KG1 (cell line): ENCODE measurements around the gene REPS2.

Source experiments
- DNase-seq: peaks from one replicate; lab custom pipeline; 2025; lab: John Stamatoyannopoulos, UW

REPS2 gene

DNA sequence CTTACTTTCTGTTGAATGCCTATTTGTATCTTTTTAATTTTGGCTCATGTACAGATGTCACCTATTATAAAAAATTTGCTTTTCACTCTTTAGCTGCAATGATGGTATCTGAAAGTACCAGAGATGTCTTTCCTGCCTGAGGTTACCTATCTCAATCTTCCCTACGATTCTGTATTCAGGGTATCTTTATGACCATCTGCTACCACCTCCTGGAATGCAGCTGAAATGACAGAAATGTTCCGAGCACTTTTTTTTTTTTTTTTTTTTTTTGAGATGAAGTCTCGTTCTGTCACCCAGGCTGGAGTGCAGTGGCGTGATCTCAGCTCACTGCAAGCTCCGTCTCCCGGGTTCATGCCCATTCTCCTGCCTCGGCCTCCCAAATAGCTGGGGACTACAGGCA, 136.4 kb downstream of the REPS2 start:
- peak; percentile 0 for DNase-seq

DNA sequence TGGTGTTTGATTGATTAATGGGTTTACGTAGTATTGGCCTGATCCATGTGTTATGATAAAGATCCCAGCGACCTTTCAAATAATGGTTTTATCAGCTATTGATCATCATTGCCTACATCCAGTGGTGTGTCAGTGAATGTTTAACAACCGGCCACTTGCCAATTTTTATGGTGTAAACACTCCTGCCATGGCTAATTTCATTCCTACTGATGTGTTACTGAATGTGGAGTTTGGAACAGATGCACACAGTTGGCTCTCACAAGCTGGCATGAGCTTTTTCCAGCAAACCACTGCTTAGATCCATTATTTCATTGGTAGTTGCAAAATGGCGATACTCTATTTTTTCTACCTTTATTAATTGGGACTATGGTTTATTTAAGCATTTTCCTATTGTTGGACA, 139.9 kb downstream of the REPS2 start:
- DNase-seq, result no peak

DNA sequence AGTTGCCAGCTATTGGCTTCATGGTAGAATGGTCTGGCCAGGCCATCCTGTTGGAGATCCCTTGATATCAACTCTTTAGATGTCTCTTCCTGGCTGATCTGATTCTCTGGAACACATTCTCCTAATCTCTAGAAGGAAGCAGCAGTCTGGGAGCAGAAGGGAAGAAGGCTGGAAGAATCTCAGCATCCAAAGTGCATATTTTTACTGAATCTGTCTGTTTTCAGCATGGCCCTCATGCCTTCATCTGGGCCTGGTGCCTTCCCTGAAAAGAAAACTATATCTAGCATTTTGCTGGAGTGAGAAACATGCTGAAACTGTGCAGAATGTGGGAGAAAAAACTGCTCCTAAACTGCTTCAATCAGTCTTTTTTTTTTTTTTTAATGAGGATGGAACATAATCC, 148.7 kb downstream of the REPS2 start:
- no peak for DNase-seq

DNA sequence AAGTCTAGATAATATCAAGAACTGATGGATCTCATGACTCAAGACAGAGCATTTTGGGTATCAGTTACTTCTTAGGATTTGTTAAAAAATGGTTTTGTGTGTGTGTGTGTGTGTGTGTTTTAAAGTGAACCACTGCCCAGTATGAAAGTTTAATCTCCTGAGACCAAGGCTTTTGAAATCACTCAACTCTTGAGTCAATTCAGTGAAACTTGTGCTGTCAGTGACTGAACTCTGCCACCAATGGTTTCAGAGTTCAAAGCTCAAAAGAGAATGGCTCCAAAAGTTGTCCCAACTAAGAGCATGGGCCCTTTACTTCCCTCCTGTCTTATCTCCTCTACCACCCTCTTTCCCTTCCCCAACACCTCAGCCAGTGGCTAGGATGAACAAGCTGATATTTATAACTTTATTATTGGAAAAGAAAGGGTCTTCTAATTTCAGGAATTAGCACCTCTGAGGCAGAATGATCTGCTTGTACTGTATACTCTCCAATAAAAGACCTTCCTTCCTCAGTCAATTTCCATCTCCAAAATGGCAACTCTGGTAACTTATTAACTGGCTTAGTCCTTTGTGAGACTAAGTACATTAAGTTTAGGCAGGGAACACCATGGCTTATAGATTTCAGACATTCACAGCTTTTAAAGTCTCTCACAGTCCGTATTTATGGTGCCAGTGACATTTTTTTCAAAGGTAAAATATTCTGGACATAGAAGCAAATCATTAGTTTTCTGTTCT, 152.2 kb downstream of the REPS2 start:
- no peak for DNase-seq

DNA sequence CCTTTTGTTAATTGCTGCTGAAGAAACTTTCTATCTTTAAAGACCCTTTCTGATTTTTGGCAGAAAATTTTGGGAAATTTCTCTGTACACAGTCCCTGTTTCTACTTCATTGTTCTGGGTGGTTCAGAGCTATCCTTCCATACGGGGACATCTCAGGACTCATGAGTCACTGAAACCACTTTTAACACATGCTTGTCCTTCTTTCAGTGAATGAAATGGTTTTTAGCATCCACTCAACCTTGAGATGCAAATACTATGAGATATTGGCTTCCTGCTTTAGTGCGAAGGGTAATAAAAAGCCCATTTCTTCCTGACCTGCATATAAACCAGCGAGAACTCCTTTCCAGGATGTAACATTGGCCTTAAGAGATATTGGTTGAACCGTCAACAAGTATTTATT, 158.0 kb downstream of the REPS2 start:
- no peak for DNase-seq

DNA sequence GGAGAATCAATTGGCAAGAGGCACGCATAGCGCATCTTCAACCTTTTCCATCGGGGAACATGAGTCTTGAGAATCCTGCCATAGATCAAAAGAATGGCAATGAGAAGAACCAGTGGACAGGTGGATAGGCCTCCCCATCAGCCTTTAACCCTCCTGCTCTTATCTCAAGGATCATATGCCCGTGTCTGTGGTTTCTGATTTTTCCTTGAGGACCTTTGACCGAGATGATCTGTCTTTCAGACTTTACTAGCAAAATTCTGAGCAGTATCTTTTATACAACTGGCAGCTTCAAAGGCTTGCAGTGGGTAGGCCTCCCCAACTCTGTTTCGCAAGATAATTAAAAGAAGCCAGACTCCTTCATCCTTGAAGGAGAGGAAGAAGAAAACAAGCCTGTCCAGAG, 174.4 kb downstream of the REPS2 start:
- DNase-seq, result no peak

DNA sequence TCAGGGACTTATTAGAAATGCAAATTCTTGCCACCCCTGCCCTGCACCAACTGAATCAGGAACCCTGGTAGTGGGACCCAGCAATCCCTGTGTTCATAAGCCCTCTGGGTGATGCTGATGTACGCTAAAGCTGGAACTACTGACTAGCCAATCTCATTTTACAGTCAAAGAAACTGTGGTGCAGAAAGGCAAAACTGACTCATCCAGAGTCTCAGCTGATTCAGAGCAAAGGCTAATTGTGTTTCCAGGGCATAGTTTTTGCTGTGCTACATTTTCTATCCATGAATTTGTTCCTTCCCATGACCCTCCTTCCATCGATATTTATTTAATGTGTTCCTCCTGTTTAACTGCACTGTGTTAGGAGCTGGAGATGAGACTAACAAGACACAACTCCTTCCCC, 207.5 kb downstream of the REPS2 start:
- DNase-seq, result no peak

DNA sequence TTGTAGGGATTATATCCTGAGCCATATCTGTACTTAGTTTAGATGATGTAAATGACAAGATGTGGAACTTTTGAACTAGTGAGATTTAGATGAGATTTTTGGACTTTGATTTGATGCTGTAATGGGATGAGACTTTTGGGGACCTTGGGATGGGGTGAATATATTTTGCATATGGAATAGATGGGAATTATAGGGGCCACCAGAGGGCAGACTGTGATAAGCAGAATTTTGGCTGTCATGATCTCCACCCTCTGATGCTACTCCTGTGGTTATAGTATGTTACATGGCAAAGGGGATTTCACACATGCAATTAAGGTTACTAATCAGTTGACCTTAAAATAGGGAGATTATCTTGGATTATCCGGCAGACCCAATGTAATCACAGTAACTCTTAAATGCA, 214.5 kb downstream of the REPS2 start:
- no peak for DNase-seq

DNA sequence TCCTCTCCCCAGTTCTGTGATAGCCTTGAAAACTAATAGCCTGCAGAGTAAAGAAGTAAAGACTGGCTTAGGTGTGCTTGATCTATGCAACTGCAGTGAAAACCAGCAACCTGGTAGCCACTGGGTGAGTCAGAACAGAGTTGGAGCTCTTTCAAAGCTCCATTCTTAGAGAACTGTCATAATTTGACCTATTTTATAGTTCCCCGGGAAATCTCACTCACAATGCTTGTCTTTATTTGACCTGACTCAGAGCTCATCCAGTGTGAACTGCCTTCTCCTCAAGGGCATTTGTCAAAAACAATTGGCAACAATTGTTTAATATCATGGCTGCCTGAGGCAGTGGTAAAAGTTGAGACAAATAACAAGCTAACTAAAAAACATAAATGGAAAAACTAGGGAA, 215.5 kb downstream of the REPS2 start:
- DNase-seq, result no peak

DNA sequence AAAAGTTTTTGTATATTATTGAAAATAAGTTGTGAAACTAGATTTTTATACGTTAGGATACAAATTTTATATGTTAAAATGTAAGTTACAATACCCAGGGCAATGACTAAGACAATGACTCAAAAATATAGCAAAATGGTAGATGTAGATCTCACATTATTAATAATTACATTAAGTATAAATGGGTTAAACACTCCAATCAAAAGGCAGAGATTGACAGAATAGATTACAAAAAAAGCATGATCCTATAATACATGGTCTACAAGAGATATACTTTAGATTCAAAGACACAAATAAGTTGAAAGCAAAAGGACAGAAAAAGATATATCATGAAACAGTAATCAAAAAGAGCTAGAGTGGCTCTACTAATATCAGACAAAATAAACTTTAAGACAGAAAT, 217.6 kb downstream of the REPS2 start:
- no peak for DNase-seq

DNA sequence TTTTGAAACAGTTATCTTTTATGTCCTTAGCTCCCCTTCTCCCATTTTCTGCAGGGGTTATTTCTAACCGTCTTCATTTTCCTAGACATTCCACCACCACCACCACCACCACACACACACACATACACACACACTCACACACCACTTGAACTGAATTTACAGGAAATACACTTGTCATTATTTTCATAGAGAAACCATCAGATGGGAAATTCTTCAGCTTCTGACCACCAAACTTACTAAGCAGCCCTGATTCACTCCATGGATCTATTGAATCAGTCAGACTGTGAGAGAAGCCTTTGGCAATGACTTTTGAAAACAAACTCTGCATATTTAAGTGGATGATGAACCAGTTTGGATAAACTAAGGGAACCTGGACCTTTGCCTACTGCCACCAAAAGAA, 218.5 kb downstream of the REPS2 start:
- DNase-seq, result no peak

DNA sequence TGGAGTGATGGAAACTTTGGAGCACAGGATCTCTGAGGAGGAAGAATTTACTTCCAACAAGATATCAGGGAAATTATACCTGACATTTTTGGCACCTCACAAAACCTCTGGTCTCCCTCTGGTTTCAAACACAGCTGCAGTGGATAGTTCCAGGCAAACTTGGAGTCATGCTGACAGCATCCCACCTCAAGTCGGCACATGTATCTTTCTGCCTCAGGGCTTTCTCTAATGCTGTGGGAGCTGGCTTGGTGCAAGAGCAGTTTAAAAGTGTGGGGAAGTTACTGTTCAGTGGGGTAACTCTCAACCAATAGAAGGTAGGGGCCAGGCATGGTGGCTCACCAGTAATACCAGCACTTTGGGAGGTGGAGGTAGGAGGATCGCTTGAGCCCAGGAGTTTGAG, 221.5 kb downstream of the REPS2 start:
- no peak for DNase-seq

DNA sequence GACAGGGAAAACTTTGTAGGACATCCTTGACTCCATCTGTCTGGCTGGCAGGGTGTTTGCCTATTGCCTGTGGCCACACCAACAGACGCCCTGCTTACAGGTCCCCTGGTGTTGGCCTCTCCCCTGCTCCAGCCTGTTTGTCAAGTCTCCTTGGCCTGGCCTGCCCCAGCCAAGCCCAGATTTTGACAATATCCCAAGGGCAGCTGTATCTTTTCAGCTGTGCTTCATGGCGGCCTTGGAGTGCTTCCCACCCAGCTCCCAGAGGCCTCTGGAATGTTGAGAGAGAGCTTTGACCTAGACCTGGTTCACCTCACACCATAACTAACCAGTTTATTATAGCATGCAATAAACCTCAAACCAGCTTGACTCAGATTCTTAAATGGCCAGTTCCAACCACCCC, 224.5 kb downstream of the REPS2 start:
- no peak for DNase-seq

DNA sequence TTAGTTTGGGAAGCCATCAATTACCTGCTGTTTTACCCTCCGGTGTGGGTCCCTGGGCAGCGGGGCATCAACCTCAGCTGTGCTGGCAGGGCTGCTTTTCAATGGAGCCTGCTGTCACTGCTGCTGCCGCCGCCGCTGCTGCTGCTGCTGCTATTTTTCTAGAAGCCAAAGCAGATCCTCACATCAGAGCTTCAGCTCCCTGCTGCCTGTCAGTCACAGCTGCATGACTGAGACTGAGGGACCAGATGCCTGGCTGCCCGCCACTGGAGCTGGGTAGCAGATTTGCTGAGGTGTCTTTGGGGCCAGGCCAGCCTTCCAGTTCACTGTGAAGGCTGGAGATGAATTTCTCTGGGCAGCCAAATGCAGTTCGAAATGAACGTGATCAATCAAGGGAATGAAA, 228.2 kb downstream of the REPS2 start:
- DNase-seq, result no peak

DNA sequence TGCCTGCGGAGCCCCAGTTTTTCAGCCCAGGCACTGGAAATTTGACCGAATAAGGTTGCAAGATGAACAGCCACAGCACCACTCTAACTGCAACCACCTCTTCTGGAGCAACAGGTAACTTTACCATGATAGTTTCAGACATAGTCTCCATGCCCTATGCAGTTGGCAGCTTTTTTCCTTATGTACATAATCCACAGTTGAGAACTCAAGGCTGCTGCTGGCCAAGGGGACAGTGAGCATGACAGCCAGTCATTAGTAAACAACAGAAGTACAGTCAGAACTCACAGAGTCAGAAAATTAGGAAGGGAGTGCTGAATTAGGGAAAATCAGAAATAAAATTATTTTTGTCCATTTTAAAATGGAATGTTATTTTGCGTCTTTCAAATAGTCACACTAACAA, 235.9 kb downstream of the REPS2 start:
- DNase-seq, result no peak

DNA sequence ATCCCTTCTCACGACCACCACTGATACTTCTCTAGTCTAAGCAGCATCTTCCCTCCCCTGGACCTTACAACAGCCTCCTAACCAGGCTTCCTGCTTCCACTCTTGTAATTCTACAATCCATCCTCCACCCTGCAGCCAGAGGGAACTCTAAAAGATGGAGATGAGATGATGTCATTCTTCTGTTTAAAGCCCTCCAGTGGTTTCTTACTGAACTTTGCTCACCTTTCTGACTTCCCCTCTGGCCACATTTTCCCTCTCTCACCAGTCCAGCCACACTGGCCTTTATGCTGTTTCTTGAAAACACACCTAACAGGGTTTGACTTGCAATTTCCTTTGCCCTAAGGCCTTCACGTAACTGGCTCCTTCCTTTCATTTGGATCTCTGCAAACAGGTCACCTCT, 237.1 kb downstream of the REPS2 start:
- DNase-seq, result no peak

DNA sequence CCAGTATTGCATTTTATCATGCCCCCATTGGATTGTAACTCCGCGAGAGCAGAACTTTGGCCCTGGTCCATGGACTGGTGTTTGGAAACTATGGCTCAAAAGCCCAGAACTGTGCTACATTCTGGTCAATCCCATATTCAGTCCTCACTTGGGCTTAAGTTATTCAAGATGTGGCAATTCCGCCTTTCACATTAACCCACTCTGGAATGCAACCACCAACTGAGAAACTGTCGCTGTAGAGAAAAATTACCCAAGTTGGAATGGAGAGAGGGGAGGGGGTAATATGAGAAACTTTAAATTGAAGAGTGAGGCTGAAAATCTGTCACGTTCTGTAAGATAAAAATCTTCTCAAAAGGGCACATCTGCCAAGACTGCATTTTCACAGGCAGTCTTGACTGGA, 239.0 kb downstream of the REPS2 start:
- no peak for DNase-seq

DNA sequence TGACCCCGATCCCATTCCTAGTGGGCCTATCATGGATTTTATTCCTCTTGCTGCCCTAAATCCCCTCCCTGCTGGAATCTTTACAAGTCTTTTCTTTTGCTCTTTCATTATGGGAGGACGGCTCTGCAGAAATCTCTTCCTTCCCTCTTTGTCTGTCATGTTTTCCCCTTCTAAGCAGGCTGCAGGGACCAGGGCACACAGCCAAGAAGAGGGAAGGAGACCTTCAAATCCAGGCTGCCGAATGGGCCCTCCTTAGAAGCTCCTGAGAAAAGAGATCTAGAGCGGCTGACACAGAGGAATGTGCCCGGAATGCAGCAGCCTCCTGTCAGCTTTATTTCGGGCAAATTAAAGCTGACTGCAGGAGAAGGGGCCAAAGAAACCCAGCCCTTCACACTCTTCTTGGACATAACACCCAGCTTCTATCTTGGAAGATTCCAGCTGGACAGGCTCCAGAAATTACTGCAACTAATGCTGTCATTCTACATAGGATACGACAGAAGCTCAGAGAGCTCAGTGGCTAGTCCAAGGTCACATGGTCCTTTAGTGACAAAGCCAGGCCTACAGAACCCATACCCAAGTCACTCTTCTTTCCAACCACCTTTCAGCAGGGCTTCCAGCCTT, 240.8 kb downstream of the REPS2 start:
- DNase-seq, result no peak

DNA sequence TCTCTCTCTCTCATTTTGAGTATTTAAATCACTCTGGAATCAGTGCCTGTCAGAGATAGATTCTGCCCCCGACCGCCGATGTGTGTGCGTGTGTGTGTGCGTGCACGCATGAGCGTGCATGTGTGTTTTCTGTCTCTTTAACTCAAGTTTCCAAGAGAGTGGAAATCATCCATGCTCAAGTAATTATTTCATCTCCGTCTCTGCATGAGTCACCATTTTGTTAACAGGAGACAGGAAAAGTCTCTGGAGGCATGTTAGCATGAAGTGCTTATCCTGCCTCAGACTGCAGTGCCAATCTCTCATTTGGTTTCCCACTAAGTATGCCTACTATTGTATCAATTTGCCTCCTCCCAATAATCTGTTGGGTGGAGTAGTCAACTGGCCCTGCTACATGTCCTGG, 245.6 kb downstream of the REPS2 start:
- DNase-seq, result no peak
